Osteocyte (in vitro differentiated cells): ENCODE results near the gene SERPINF2. TPM values are rescaled to one million over a fixed set of nuclear protein-coding genes. Genes with fewer than 3 reads are reported as not detected.
A peak's percentile ranks its signal among the peaks of the same experiment; 100 is the strongest.

Experiments used
- DNase-seq: peaks from one replicate; pipeline ENCODE4 v3.0.0; 2021; ENCODE audit warnings: mixed read lengths; ENCODE audit not compliant: unreplicated experiment; ENCODE audit errors: extremely low spot score
- H3K27ac Mint-ChIP-seq: one replicate; pipeline ENCODE4 v1.8.0; 2021; ENCODE audit warnings: mild to moderate bottlenecking, mixed read lengths; ENCODE audit not compliant: unreplicated experiment
- H3K27me3 Mint-ChIP-seq: one replicate; pipeline ENCODE4 v1.8.0; 2021; ENCODE audit warnings: mixed read lengths; ENCODE audit not compliant: unreplicated experiment
- H3K36me3 Mint-ChIP-seq: one replicate; pipeline ENCODE4 v1.8.0; 2021; ENCODE audit warnings: mixed read lengths; ENCODE audit not compliant: unreplicated experiment
- H3K4me1 Mint-ChIP-seq: one replicate; pipeline ENCODE4 v1.8.0; 2021; ENCODE audit warnings: mixed read lengths; ENCODE audit not compliant: unreplicated experiment
- H3K4me3 Mint-ChIP-seq: one replicate; pipeline ENCODE4 v1.8.0; 2021; ENCODE audit warnings: mild to moderate bottlenecking, moderate library complexity, mixed read lengths; ENCODE audit not compliant: unreplicated experiment
- H3K9me3 Mint-ChIP-seq: one replicate; pipeline ENCODE4 v1.8.0; 2021; ENCODE audit warnings: mixed read lengths; ENCODE audit not compliant: unreplicated experiment
- CTCF ChIP-seq: fragments of 200-600 bp; sonication (generic); IDR thresholded peaks from 2 replicates; pipeline ENCODE4 v1.5.0; 2021; ENCODE audit warnings: antibody characterized with exemption, mild to moderate bottlenecking, moderate library complexity
- total RNA-seq: library from RNA; stranded (reverse); gene quantifications from 2 replicates; pipeline ENCODE4 v1.2.1, GENCODE V29; 2021

SERPINF2 gene
- total RNA-seq, 1 donor from 2014 or later = 0.38 TPM

GRCh38 chr17:1709971-1710806, 32.5 kb upstream of the SERPINF2 start, which contains the start of gene TLCD2:
Gene TLCD2 (minus strand): TSS chr17:1710377. CDS start chr17:1710242, 135 bp downstream.
- H3K36me3 Mint-ChIP-seq = peaks cover 21% of the 10 kb centered on the region
- H3K9me3 Mint-ChIP-seq = no peaks in the 10 kb centered on the region
- H3K4me1 Mint-ChIP-seq = peaks cover 43% of the 10 kb centered on the region
- H3K27me3 Mint-ChIP-seq = no peaks in the 10 kb centered on the region
- peak within 1 kb of the TSS; percentile 78 for H3K27ac Mint-ChIP-seq
- DNase-seq = no peak
- TF ChIP-seq CTCF = no peak
- H3K4me3 Mint-ChIP-seq = peak within 1 kb of the TSS; percentile 71

GRCh38 chr17:1710807-1711553, 31.7 kb upstream of the SERPINF2 start:
- Mint-ChIP-seq H3K4me1 (peaks cover 43% of the 10 kb centered on the region), H3K27ac (peak overlapping the region; percentile 78), H3K4me3 (peak overlapping the region; percentile 71), H3K9me3 (no peaks in the 10 kb centered on the region), H3K27me3 (no peaks in the 10 kb centered on the region), H3K36me3 (peaks cover 21% of the 10 kb centered on the region)
- no peak for DNase-seq
- TF ChIP-seq CTCF = no peak

GRCh38 chr17:1711804-1712203, 30.9 kb upstream of the SERPINF2 start:
- no peaks in the 10 kb centered on the region for H3K9me3 Mint-ChIP-seq
- no peak overlapping the region for H3K4me3 Mint-ChIP-seq
- H3K27me3 Mint-ChIP-seq = no peaks in the 10 kb centered on the region
- H3K4me1 Mint-ChIP-seq = peaks cover 43% of the 10 kb centered on the region
- no peak for DNase-seq
- peak overlapping the region; percentile 27 for H3K27ac Mint-ChIP-seq
- H3K36me3 Mint-ChIP-seq = peaks cover 21% of the 10 kb centered on the region
- no peak for TF ChIP-seq CTCF

GRCh38 chr17:1712271-1712670, 30.4 kb upstream of the SERPINF2 start:
- DNase-seq = no peak
- Mint-ChIP-seq H3K9me3 (no peaks in the 10 kb centered on the region), H3K27ac (peak overlapping the region; percentile 27), H3K4me3 (no peak overlapping the region), H3K27me3 (no peaks in the 10 kb centered on the region), H3K4me1 (peaks cover 45% of the 10 kb centered on the region), H3K36me3 (peaks cover 19% of the 10 kb centered on the region)
- TF ChIP-seq CTCF = no peak
